NCI-H82 treated with DMSO at 0.1 percent for 48 hours (cell line): ENCODE results near the gene ZBTB47.

Experiments
- DNase-seq: peaks from one replicate; lab custom pipeline; 2025; ENCODE audit not compliant: unreplicated experiment; lab: John Stamatoyannopoulos, UW

ZBTB47 gene

DNA sequence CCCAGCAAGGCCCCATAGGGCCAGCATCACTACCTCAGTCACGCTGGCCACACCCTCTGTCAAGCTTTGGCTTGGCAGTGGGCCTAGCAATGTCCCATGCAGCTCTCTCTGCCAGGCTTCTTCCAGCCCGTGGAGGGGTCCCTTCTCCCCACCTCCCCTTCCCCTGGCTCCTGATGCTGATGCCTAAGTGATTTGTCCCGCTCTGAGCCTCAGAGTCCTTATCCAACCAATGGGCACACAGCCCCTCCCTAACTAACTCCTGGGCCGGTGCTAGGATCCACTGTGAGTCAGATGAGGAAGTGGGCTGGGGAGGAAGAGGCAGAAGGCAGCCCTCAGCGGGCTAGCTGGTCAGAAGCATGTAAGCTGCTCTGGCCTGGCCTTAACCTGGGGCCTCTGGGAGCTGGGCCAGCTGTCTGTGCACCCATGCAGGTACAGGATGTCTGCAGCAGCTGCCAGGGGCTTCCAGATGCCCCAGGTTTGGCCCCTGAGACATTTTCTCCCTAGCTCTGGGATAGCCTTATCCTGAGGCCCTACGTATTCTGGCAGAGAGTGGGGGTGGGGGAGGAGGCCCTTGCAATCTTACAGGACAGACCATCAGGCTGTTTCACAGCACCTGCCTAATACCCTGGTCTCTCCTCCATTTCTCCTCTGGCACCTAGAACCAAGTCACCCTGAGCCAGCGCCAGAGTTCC, 740 bp upstream of the ZBTB47 start:
- DNase-seq = no peak

GRCh38 chr3:42653303-42653559, 266 bp upstream of the ZBTB47 start:
- no peak for DNase-seq

GRCh38 chr3:42654331-42655201, 1.1 kb downstream of the ZBTB47 start:
- DNase-seq = peak; percentile 8

DNA sequence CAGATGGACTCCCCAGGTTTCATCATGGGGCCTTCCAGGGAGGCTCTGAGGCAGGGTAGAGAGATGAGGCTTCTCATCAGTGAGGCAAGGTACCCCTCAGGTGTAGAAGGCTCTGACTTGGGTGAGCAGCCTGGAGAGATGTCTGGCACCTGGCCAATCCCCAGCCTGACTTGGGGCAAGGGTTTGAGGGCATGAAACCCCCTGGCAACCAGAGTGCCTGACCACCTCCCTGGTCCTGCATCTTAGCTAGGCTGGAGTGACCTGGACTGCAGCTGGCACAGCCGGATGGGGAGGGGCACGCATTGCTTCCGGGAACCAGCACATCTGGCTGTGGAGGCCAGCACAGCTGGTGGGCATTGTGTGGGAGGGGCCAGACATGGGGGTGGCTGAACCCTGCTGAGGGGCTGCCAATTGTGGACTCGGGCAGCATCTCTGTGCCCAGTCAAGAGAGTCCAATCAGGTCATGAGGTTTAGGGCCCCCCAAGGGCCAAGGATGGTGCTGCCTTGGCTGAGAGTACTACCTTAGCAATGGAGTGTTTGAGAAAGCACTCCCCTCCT, 1.9 kb downstream of the ZBTB47 start:
- DNase-seq = no peak

- no peak for DNase-seq
Measured at GRCh38 chr3:42655980-42656679, 2.6 kb downstream of the ZBTB47 start.

DNA sequence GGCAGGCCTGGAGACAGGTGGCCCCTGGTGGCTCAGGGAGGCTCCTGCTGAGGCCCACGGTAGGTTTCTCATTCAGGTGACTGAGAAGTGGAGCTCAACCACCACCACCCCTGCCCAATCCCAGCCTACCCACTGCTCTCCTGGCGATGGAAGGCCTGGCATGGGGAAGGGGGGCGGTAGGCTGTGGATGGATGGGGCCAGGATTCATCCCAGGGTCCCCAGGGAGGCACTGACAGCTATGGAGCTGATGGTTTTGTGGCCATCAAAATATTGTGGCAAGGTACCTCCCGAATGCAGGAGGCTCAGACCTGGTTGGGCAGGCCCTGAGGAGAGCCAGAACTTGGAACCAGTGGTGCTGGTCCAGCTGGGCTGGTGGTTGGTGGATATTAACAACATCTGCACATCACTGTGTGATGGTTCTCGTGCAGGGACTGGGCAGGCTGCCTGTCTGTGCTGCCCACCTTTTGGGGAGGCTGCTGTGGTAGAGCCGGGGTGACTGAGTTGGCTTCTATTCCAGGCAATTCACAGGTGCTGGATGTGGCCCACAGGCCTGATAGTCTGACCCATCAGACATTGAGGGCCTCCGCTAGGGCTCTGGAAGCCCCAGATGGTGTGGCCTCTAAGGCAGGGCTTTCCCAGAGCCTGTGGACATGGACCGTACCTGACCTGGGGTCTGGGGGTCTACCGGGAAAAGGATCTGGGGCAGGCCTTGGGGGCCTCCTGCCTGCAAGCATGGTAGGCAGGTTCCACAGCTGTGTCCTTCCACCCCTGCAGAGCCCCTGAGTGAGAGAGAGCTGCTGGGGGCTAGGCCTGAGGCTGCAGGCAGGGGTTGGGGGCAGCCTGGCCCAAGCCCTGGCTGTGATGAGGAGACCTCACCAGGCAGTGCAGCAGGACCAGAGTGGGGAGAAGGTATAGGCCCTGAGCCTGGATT, 3.4 kb downstream of the ZBTB47 start:
- DNase-seq = no peak

GRCh38 chr3:42657675-42658074, 4.2 kb downstream of the ZBTB47 start:
- no peak for DNase-seq

GRCh38 chr3:42658091-42658770, 4.7 kb downstream of the ZBTB47 start:
- DNase-seq = no peak

- no peak for DNase-seq
Measured at GRCh38 chr3:42658771-42659390, 5.4 kb downstream of the ZBTB47 start.

- no peak for DNase-seq
Measured at GRCh38 chr3:42659451-42660130, 6.1 kb downstream of the ZBTB47 start.

DNA sequence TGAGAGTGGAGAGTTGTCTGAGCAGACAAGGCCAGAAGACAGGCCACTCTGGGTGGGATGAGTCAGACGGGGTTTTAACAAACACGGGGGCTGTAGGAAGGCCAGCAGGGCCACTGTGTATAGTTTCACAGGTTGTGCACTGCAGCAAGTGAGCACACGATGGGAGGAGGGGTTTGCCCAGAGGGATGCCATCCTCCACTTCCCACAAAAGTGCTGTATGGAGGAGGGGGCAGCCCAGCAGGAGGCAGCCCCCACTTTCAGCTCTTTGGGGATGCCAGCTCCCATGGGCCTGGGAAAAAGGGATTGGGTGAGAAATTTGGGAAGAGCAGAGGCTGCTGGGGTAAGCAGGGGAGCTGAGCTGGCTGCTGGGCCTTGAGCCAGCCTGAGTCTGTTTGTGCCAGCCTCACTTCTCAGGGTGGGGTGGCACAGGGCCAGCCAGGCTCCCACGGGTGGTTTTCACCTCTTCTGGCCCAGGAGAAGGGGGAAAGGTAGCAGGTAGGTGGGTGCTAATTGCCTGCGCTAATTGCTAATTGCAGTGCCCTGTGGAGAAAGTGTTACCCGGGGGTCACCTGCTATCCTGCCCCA, 6.7 kb downstream of the ZBTB47 start:
- DNase-seq = no peak

GRCh38 chr3:42660898-42661297, 7.4 kb downstream of the ZBTB47 start:
- DNase-seq = no peak

DNA sequence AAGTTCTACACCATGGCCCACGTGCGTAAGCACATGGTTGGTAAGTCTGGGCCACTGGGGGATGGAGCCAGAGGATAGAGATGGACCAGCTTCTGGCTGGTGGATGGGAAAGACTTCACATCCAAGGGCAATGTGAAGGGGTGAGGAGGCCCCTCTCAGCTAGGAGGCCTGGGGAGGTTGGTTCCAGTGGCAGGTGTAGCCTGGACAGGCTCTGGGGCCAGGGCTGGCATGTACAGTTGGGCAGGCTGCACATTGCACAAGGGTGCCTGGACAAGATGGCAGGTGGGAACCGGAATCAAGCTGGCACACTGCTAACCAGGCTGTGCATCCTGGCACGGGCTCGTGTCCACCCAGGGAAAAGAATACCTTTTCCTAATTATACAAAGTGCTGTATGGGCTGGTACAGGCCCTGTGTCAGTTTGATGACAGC, 8.1 kb downstream of the ZBTB47 start:
- no peak for DNase-seq

DNA sequence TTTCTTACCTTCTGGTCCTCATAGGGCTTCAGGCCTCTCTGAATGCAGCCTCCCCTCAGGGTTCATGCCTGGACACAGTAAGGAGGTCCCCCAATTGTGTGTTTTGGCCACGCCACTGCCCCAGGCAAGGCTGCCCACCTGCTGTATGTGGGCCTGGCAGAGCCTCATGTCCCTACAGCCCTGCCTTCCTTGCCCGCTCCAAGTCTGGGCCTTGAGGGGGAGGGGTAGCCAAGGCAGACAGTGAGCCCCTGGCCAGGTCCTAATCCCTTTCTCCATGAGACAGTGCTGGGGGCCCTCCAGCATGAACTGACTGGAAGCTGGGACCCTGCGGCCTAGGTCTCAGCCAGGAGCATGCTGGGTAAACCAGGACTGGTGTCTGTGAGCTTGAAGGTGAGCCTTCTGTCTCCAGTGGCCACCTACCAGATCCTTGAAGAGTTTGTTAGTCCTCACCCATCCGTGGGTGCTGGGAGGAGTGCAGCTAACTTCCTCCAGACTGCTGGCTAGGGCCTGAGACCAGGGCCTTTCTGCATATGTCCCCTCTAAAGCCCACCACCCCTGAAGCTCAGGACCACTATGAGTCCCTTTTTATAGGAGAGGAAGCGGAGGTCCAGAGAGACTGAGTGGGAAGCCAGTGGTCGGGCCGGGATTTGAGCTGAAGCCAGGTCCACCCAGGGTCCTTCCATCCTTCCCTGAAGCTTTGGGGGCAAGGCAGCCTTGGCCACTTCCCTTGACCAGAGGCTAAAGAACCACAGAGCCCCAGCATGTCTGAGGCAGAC, 8.7 kb downstream of the ZBTB47 start:
- no peak for DNase-seq

DNA sequence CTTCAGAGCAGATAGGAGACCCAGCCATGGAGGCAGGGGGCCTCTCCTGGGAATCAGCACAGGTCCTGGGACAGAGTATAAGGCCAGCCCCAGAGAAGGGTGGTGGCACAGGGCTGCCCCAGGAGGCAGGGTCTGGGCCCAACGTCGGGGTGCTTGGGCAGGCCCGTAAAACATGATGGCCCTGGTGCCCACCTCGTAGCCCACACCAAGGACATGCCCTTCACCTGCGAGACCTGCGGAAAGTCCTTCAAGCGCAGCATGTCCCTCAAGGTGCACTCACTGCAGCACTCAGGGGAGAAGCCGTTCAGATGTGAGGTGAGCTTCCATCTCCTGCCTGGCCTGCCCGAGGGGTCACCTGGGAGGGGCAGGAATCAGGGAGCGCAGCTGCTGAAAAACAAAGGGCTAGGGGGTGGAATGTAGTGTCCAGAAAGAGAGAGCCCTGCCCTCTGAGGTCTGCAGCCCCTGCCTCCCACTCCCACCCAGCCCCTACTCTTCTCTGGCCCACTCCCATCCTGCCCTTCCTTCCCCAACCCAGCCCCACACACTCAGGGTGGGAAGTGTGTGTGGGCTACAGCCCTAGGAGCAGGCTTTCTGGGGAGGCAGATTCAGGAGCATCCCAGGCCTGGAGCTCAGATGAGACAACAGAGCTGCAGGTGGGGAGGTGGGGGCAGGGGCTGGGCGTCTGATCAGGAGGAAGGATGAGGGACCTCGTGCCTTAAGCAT, 9.5 kb downstream of the ZBTB47 start:
- no peak for DNase-seq

GRCh38 chr3:42663581-42664437, 10.3 kb downstream of the ZBTB47 start:
- DNase-seq = no peak
